GM12878 (cell line): ENCODE results near the gene TCEA2. TPM values are rescaled to one million over a fixed set of nuclear protein-coding genes. Genes with fewer than 3 reads are reported as not detected.

Source experiments
- CUX1 ChIP-seq: IDR thresholded peaks from 2 replicates; pipeline ENCODE4 v1.6.1; 2012; ENCODE audit warnings: improper control_type of control experiment, low read depth, low read length; ENCODE audit not compliant: insufficient replicate concordance
- ESRRA ChIP-seq: IDR thresholded peaks from 2 replicates; pipeline ENCODE4 v1.6.1; 2012; ENCODE audit warnings: mild to moderate bottlenecking, low read length, improper control_type of control experiment
- FOS ChIP-seq: IDR thresholded peaks from 3 replicates; pipeline ENCODE4 v1.6.1; 2011; ENCODE audit warnings: borderline replicate concordance; ENCODE audit not compliant: insufficient read length; ENCODE audit errors: extremely low read depth
- MXI1 ChIP-seq: fragments of 150-350 bp; IDR thresholded peaks from 2 replicates; pipeline ENCODE4 v1.6.1; 2011; ENCODE audit warnings: low read depth, mild to moderate bottlenecking, inconsistent platforms, low read length, improper control_type of control experiment
- PAX5 ChIP-seq: IDR thresholded peaks from 2 replicates; pipeline ENCODE4 v1.6.1; 2011; ENCODE audit warnings: low read depth, low read length, borderline replicate concordance
- SPI1 ChIP-seq: IDR thresholded peaks from 2 replicates; pipeline ENCODE4 v1.6.1; 2011; ENCODE audit warnings: low read depth, mild to moderate bottlenecking, low read length, moderate library complexity, borderline replicate concordance; ENCODE audit not compliant: insufficient read depth
- USF1 ChIP-seq: IDR thresholded peaks from 2 replicates; pipeline ENCODE4 v1.6.1; 2011; ENCODE audit warnings: borderline replicate concordance, low read depth, mild to moderate bottlenecking, moderate library complexity, mixed read lengths, low read length; ENCODE audit not compliant: insufficient read depth; ENCODE audit errors: extremely low read length
- ZNF622 ChIP-seq: fragments of 450-650 bp; IDR thresholded peaks from 2 replicates; pipeline ENCODE4 v1.6.1; 2017; ENCODE audit warnings: mild to moderate bottlenecking, inconsistent platforms
- polyA plus RNA-seq, 11 experiments: library from polyadenylated mRNA; depleted of rRNA in 4 of 11; unstranded in 6 of 11; stranded (reverse) in 5 of 11; fragments of >200 nt; fragmentation: Nextera tagmentation in 4 of 11; fragmentation: Illumina TruSeq in 1 of 11; extraction: Ambion mirVana in 4 of 11; extraction: Trizol in 1 of 11; gene quantifications; 1 replicate in 1 of 11; 2 replicates in 10 of 11; pipeline versions ENCODE4 v1.2.1 to v1.2.3, GENCODE V29; 2011 to 2016; ENCODE audit warnings: inconsistent platforms in 2 of 11, missing spikeins in 2 of 11, low read depth in 1 of 11
- total RNA-seq, 4 experiments: library from RNA; depleted of rRNA in 3 of 4; stranded (reverse); fragments of >200 nt in 3 of 4; fragmentation: Illumina TruSeq in 1 of 4; extraction: Trizol in 1 of 4; gene quantifications; 2 replicates each; pipeline versions ENCODE4 v1.2.1 to v1.2.3, GENCODE V29; 2013 to 2021

The TCEA2 gene
- total and polyA plus RNA-seq, 10 of the 15 experiments (the other 5 are each of a cell fraction or from before 2014, with no cell fraction given): 3.4 to 42.5 (median 13.3) TPM

- TF ChIP-seq CUX1 (no peak), FOS (no peak), PAX5 (no peak), ZNF622 (no peak), SPI1 (no peak), MXI1 (no peak), USF1 (no peak), ESRRA (no peak)
Measured at GRCh38 chr20:64067733-64068307, 4.8 kb downstream of the TCEA2 start (continued).
